ENCODE data around the gene TECRL. TPM values are rescaled to one million over a fixed set of nuclear protein-coding genes. Genes with fewer than 3 reads are reported as not detected.

Gene TECRL
- total RNA-seq, result not detected

GRCh38 chr4:64409300-64409699, at the start of gene TECRL:
Gene TECRL (minus strand): TSS chr4:64409450. CDS start chr4:64409351, 99 bp downstream.

Measured in activated naive CD4-positive, alpha-beta T cell treated with anti-CD3 and anti-CD28 coated beads, Interleukin-2, amount 10 ng/mL, durations not matched to agents 5 hours and 36 hours (primary cell).